MM.1S (cell line): ENCODE data around the gene BARX2.

Experiments
- EZH2 ChIP-seq: fragments of 300-600 bp; sonication (generic); optimal IDR thresholded peaks from 2 replicates; pipeline ENCODE3; 2017; ENCODE audit warnings: low read depth, mild to moderate bottlenecking, antibody characterized with exemption, low read length, mixed read lengths
- EZH2phosphoT487 ChIP-seq: fragments of 300-600 bp; sonication (generic); IDR thresholded peaks from 2 replicates; pipeline ENCODE4 v1.6.1; 2018; ENCODE audit warnings: antibody characterized with exemption, low read length
- TF ChIP-seq, protein P1 (sequence below): fragments of 300-600 bp; sonication (generic); IDR thresholded peaks from 2 replicates; pipeline ENCODE4 v1.5.1; 2016; ENCODE audit warnings: antibody characterized with exemption, low read length, mixed read lengths

GRCh38 chr11:129418039-129418438, 42.4 kb downstream of the BARX2 start:
- TF ChIP-seq EZH2phosphoT487 = no peak
- TF ChIP-seq, protein P1, sequence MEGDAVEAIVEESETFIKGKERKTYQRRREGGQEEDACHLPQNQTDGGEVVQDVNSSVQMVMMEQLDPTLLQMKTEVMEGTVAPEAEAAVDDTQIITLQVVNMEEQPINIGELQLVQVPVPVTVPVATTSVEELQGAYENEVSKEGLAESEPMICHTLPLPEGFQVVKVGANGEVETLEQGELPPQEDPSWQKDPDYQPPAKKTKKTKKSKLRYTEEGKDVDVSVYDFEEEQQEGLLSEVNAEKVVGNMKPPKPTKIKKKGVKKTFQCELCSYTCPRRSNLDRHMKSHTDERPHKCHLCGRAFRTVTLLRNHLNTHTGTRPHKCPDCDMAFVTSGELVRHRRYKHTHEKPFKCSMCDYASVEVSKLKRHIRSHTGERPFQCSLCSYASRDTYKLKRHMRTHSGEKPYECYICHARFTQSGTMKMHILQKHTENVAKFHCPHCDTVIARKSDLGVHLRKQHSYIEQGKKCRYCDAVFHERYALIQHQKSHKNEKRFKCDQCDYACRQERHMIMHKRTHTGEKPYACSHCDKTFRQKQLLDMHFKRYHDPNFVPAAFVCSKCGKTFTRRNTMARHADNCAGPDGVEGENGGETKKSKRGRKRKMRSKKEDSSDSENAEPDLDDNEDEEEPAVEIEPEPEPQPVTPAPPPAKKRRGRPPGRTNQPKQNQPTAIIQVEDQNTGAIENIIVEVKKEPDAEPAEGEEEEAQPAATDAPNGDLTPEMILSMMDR = no peak
- no peak for TF ChIP-seq EZH2
